K562 (cell line): ENCODE results near the gene PRCD. TPM values are rescaled to one million over a fixed set of nuclear protein-coding genes. Genes with fewer than 3 reads are reported as not detected.

Source experiments
- ATAC-seq: fragments of 200-7000 bp; cut with Tn5 transposase; 3 replicates; pipeline ENCODE4 v1.9.1; 2020; ENCODE audit warnings: moderate library complexity
- BruUV-seq: library from RNA; stranded (reverse); fragments of 400-500 nt; replicated peaks from 2 replicates; lab custom pipeline; 2021; lab: Mats Ljungman, UMichigan
- CTCF ChIA-PET: fragments of 300-600 bp; formaldehyde crosslinking; extraction: SDS; loops from one replicate; lab custom pipeline; 2021; ENCODE audit warnings: low intra/inter-chr PET ratio; lab: Yijun Ruan, JAX
- POLR2A ChIA-PET: fragments of 300-600, 350-650 bp; sonication (Branson Sonifier 250); formaldehyde crosslinking; extraction: SDS; loops from one replicate; lab custom pipeline; 2021; ENCODE audit warnings: antibody characterized with exemption, inconsistent platforms; lab: Yijun Ruan, JAX
- DNase-seq, 4 experiments: peaks; one replicate each; pipeline versions ENCODE4 v3.0.0 to v3.0.0-alpha.2; 2011 to 2018; ENCODE audit warnings: low spot score in 3 of 4, mixed read lengths in 3 of 4; ENCODE audit errors: extremely low read depth in 1 of 4
- FAIRE-seq: peaks from 2 replicates; lab custom pipeline; 2011; peaks lifted over from hg19 to GRCh38; lab: Jason Lieb, UNC
- H2AFZ ChIP-seq: 2 replicates; pipeline ENCODE4 v1.6.0; 2011; ENCODE audit warnings: low read depth, low read length, control low read depth, inconsistent platforms
- H3K27ac ChIP-seq: fragments of 200-600 bp; 3 replicates; pipeline ENCODE4 v1.8.0; 2011; ENCODE audit warnings: low read depth, mild to moderate bottlenecking, control low read depth, inconsistent platforms, low read length, moderate library complexity, mixed read lengths; ENCODE audit errors: extremely low read depth
- H3K27me3 ChIP-seq, 2 experiments: fragments of 300-600 bp in 1 of 2; 2 replicates in 1 of 2; 3 replicates in 1 of 2; pipeline versions ENCODE4 v1.6.0 to v1.8.0; 2011; ENCODE audit warnings: inconsistent platforms in 2 of 2, low read length in 2 of 2, mild to moderate bottlenecking in 1 of 2, mixed read lengths in 1 of 2, moderate library complexity in 1 of 2; ENCODE audit not compliant: control insufficient read depth in 2 of 2, insufficient read depth in 2 of 2
- H3K36me3 ChIP-seq: fragments of 300-600 bp; 3 replicates; pipeline ENCODE4 v1.8.0; 2011; ENCODE audit warnings: mild to moderate bottlenecking, low read length, inconsistent platforms; ENCODE audit not compliant: control insufficient read depth, insufficient read depth
- H3K4me1 ChIP-seq, 2 experiments: fragments of 200-600 bp in 1 of 2; replicated peaks in 1 of 2; 2 replicates in 1 of 2; 3 replicates in 1 of 2; pipeline versions ENCODE4 v1.5.1 to v1.8.0; 2011; ENCODE audit warnings: inconsistent platforms in 2 of 2, low read length in 2 of 2, mild to moderate bottlenecking in 1 of 2, mixed read lengths in 1 of 2, moderate library complexity in 1 of 2; ENCODE audit not compliant: control insufficient read depth in 2 of 2, insufficient read depth in 2 of 2
- H3K4me2 ChIP-seq: 2 replicates; pipeline ENCODE4 v1.6.1; 2011; ENCODE audit warnings: low read length, control low read depth, inconsistent platforms, mixed read lengths; ENCODE audit not compliant: insufficient read depth
- H3K4me3 ChIP-seq: fragments of 200-600 bp; sonication (generic), shearing (Covaris generic); 2 replicates; pipeline ENCODE4 v1.5.1; 2016; ENCODE audit warnings: control low read depth, inconsistent platforms
- H3K79me2 ChIP-seq: fragments of 200-600 bp; 3 replicates; pipeline ENCODE4 v1.8.0; 2011; ENCODE audit warnings: low read length, inconsistent platforms; ENCODE audit not compliant: control insufficient read depth, insufficient read depth
- H3K9ac ChIP-seq, 2 experiments: 2 replicates each; pipeline versions ENCODE4 v1.6.0 to v1.6.1; 2011; ENCODE audit warnings: low read depth in 2 of 2, low read length in 2 of 2, control low read depth in 1 of 2, inconsistent platforms in 1 of 2, mild to moderate bottlenecking in 1 of 2, mixed read lengths in 1 of 2; ENCODE audit not compliant: insufficient read depth in 1 of 2
- H3K9me1 ChIP-seq: one replicate; pipeline ENCODE4 v1.6.0; 2011; ENCODE audit warnings: inconsistent platforms, mild to moderate bottlenecking, low read length, moderate library complexity; ENCODE audit not compliant: control insufficient read depth, insufficient read depth
- H3K9me3 ChIP-seq: replicated peaks from 2 replicates; pipeline ENCODE4 v1.5.1; 2011; ENCODE audit warnings: low read depth, low read length, inconsistent platforms; ENCODE audit not compliant: control insufficient read depth, insufficient read depth
- H4K20me1 ChIP-seq: replicated peaks from 2 replicates; pipeline ENCODE4 v1.6.1; 2011; ENCODE audit warnings: low read length, inconsistent platforms, mixed read lengths; ENCODE audit not compliant: control insufficient read depth, insufficient read depth
- CGGBP1 ChIP-seq: fragments of 250-450 bp; sonication (Bioruptor Pico); IDR thresholded peaks from 2 replicates; pipeline ENCODE4 v1.9.0; 2021; ENCODE audit warnings: mild to moderate bottlenecking
- CREB5 ChIP-seq: fragments of 250-450 bp; sonication (Bioruptor Pico); IDR thresholded peaks from 2 replicates; pipeline ENCODE4 v1.5.0; 2020; ENCODE audit warnings: mild to moderate bottlenecking
- DNMT1 ChIP-seq: fragments of 450-650 bp; IDR thresholded peaks from 2 replicates; pipeline ENCODE4 v1.6.1; 2016; ENCODE audit warnings: antibody characterized with exemption, mild to moderate bottlenecking
- LCOR ChIP-seq: sonication (generic); formaldehyde crosslinking; IDR thresholded peaks from 2 replicates; pipeline ENCODE4 v1.8.0; 2022; ENCODE audit warnings: mild to moderate bottlenecking, missing genetic modification reagents
- MAX ChIP-seq: sonication (generic); formaldehyde crosslinking; IDR thresholded peaks from 2 replicates; pipeline ENCODE4 v1.9.0; 2022; ENCODE audit warnings: mild to moderate bottlenecking, missing genetic modification reagents
- PHB ChIP-seq: fragments of 250-450 bp; sonication (Bioruptor Pico); IDR thresholded peaks from 2 replicates; pipeline ENCODE4 v1.5.0; 2021
- PRDM10 ChIP-seq: fragments of 450-650 bp; IDR thresholded peaks from 2 replicates; pipeline ENCODE4 v1.6.1; 2018; ENCODE audit not compliant: partially characterized antibody
- SIN3B ChIP-seq: fragments of 450-650 bp; IDR thresholded peaks from 2 replicates; pipeline ENCODE4 v1.6.1; 2017; ENCODE audit warnings: low read depth, mild to moderate bottlenecking, moderate library complexity
- XRCC3 ChIP-seq: fragments of 450-650 bp; IDR thresholded peaks from 2 replicates; pipeline ENCODE4 v1.6.1; 2017; ENCODE audit warnings: mild to moderate bottlenecking, moderate library complexity
- ZFX ChIP-seq: sonication (generic); formaldehyde crosslinking; IDR thresholded peaks from 2 replicates; pipeline ENCODE4 v1.8.0; 2022; ENCODE audit warnings: mild to moderate bottlenecking, missing genetic modification reagents, moderate library complexity
- ZNF23 ChIP-seq: fragments of 250-450 bp; sonication (Bioruptor Pico); IDR thresholded peaks from 2 replicates; pipeline ENCODE4 v1.4.0; 2020; ENCODE audit warnings: mild to moderate bottlenecking
- ZNF41 ChIP-seq: fragments of 250-450 bp; sonication (Bioruptor Pico); conservative IDR thresholded peaks from 2 replicates; pipeline ENCODE4 v1.4.0; 2020; ENCODE audit warnings: mild to moderate bottlenecking
- ZSCAN29 ChIP-seq: fragments of 450-650 bp; IDR thresholded peaks from 2 replicates; pipeline ENCODE4 v1.6.1; 2017
- WGBS: fragments of 100-300 bp; shearing (Covaris generic); methylation state at CpG from one replicate; pipeline ENCODE4 v1.1.6; 2016; ENCODE audit warnings: low coverage, mixed read lengths; ENCODE audit not compliant: insufficient coverage; ENCODE audit errors: missing lambda C conversion rate; 5-methylcytosine and 5-hydroxymethylcytosine counted together
- in situ Hi-C: fragments of 300-500 bp; cut with MboI; formaldehyde crosslinking; loops from 4 replicates; pipeline ENCODE4 v1.15.0; 2018; ENCODE audit warnings: inconsistent platforms, mixed read lengths
- intact Hi-C: fragments of 100-400 bp; cut with micrococcal nuclease; formaldehyde crosslinking; loops from 2 replicates; pipeline ENCODE4 v1.14.2; 2022
- polyA plus RNA-seq, 8 experiments: library from polyadenylated mRNA; depleted of rRNA in 4 of 8; stranded (reverse) in 5 of 8; unstranded in 3 of 8; fragments of >200 nt; fragmentation: Nextera tagmentation in 2 of 8; fragmentation: Illumina TruSeq in 1 of 8; extraction: Ambion mirVana in 2 of 8; extraction: Trizol in 1 of 8; gene quantifications; 2 replicates each; pipeline versions ENCODE4 v1.2.1 to v1.2.3, GENCODE V29; 2011 to 2014; ENCODE audit warnings: inconsistent platforms in 1 of 8, missing spikeins in 1 of 8
- total RNA-seq, 7 experiments: library from RNA; depleted of rRNA in 6 of 7; stranded (reverse); fragments of >200 nt in 6 of 7; fragmentation: Illumina TruSeq in 2 of 7; extraction: Trizol in 2 of 7; gene quantifications; 2 replicates each; pipeline versions ENCODE4 v1.2.1 to v1.2.3, GENCODE V29; 2011 to 2021; ENCODE audit warnings: low replicate concordance in 1 of 7

Gene PRCD
- total and polyA plus RNA-seq, 9 of the 15 experiments (the other 6 are each of a cell fraction or from before 2014, with no cell fraction given), result 0.20 to 0.25 (median 0.21) TPM; not detected in 6

- H3K9me1 ChIP-seq, result no peaks in the 10 kb centered on the region
- no peak for TF ChIP-seq ZNF41 (CRISPR knock-in tag)
- no peak for TF ChIP-seq ZNF23 (CRISPR knock-in tag)
- TF ChIP-seq PHB (CRISPR knock-in tag), result no peak
- no peak for TF ChIP-seq DNMT1
- TF ChIP-seq ZSCAN29, result no peak
- TF ChIP-seq SIN3B, result no peak
- no peak for TF ChIP-seq ZFX (CRISPR knock-in tag)
- no peak for TF ChIP-seq CREB5 (CRISPR knock-in tag)
- no peak for TF ChIP-seq MAX
- no peak for TF ChIP-seq LCOR (CRISPR knock-in tag)
- no peak for TF ChIP-seq CGGBP1 (CRISPR knock-in tag)
- no peak for TF ChIP-seq PRDM10
- TF ChIP-seq XRCC3, result no peak
- H3K9me3 ChIP-seq, result no peaks in the 10 kb centered on the region
- intact Hi-C loops, result no loop called here
- CTCF ChIA-PET, result interaction anchor here (0.7 kb wide), 1 partner anchor 103 kb away, joined by 3 read pairs; no protein-coding TSS in a partner anchor
- 64% methylated on average over 7 of the region's 7 CpGs for WGBS
- ATAC-seq (no peak), FAIRE-seq (no peak), DNase-seq (no peak)
- POLR2A ChIA-PET, result interaction anchor here (1.0 to 1.4 kb wide), 6 partner anchors 9 to 195 kb away, joined by 3 to 7 read pairs (median 4); no protein-coding TSS in a partner anchor
- no peaks in the 10 kb centered on the region for H3K79me2 ChIP-seq
- peaks cover 2 to 18% of the 10 kb centered on the region in 2 experiments; a peak in 4 of 5 replicates for H3K4me1 ChIP-seq
- H3K36me3 ChIP-seq, result no peaks in the 10 kb centered on the region
- no peaks in the 10 kb centered on the region for H3K27me3 ChIP-seq
- no peak overlapping the region for H3K4me3 ChIP-seq
- BruUV-seq, result no TSS peak
- H3K9ac ChIP-seq, result no peak overlapping the region
- H3K27ac ChIP-seq, result no peak overlapping the region
- in situ Hi-C loops, result loop anchor here (5.0 kb wide), 2 partner anchors 101 to 161 kb away; no protein-coding TSS in a partner anchor
- no peak overlapping the region for H2AFZ ChIP-seq
- H4K20me1 ChIP-seq, result no peaks in the 10 kb centered on the region
- no peak overlapping the region for H3K4me2 ChIP-seq
Observed at GRCh38 chr17:76521262-76521661, 18.6 kb upstream of the PRCD start.
